ENCODE results near the gene EIF2S3. TPM values are rescaled to one million over a fixed set of nuclear protein-coding genes. Genes with fewer than 3 reads are reported as not detected.

The EIF2S3 gene
- total RNA-seq = 130 and 142 TPM in 2 replicates

DNA sequence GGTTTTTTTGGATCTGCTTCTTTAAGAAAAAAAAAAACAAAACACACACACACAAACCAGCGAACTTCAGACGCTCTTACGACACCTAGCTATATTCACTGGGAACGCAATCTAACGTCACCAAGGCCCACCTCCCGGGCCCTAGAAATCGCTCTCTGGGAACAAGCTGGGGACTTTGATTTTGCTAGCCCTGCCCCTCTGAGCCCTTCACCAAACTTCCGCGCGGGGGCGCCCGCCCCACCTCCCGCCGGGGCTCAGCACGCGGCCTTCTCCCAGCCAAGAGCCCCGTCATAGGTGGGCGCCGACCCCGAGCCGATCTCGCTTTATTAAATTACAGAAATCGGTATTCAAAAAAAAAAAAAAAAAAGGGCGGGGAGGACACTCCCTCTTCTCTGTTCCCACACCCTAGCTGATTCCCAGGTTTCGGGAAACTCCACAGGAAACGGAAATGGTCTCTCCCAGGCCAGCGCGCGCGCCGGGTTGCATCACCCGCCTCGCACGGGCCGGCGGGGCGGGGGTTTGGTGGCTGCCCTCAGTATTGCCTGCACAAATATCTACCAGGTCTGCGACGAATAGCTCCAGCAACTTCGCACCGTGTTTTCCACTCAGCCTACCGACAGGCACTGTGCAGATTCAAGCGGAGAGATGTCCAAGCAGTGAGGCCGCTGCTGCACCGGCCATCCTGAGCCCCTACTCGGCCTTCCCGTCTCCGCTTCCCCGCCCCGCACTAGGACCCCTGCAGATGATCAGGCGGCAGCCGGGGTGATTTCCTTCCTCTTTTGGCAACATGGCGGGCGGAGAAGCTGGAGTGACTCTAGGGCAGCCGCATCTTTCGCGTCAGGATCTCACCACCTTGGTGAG lies at the start of gene EIF2S3:
Gene EIF2S3, plus strand, starts transcription at position 775 of the 861 bp plus-strand sequence. Its CDS starts 13 bp downstream, at position 788.

DNA sequence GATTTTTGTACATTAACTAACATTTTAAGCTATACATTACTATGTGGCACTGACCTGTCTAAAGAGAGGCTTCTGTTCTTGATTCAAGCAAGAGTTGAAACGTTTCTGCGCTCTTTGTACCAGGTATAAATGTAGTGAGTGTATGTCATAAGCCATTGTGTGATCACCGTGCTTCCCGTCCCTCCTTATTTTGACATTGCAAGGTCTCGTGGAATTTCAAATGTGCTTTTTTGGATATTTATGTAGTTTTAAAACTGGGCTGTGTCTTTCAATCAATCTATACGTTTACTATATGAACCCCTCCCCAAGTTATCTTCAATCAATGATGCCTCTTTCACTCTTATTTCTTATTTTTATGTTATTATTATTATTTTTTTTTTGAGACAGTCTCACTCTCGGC lies 27.7 kb upstream of the EIF2S3 start, which contains the start of gene KLHL15:
Gene KLHL15, minus strand, starts transcription at position 101 of the 400 bp plus-strand sequence. CDS start 20,493 bp downstream, outside the sequence.

Other genes with a start within 250 kb of the EIF2S3 start
- 15.0 and 18.2 TPM in 2 replicates for gene APOO, start 147.0 kb upstream of the EIF2S3 start, total RNA-seq
- gene CXorf58, start 146.9 kb upstream of the EIF2S3 start, total RNA-seq = not detected in 2 replicates
- 3.2 and 3.5 TPM in 2 replicates for gene KLHL15, start 27.8 kb upstream of the EIF2S3 start, total RNA-seq
- 28.8 and 61.3 TPM in 2 replicates for gene ZFX, start 94.8 kb downstream of the EIF2S3 start, total RNA-seq

Data from mammary microvascular endothelial cell (primary cell).